Urinary bladder (tissue), 4 donors: Measurements from ENCODE around the gene PHRF1. TPM values are rescaled to one million over a fixed set of nuclear protein-coding genes. Genes with fewer than 3 reads are reported as not detected.
"Not testable (repeated sequence)": the region's sequence is repeated elsewhere in the genome, so short reads cannot be mapped to it uniquely, and the experiment has no call there.

Experiments
- DNase-seq: peaks from one replicate; pipeline ENCODE4 v3.0.0-alpha.2; 2015; ENCODE audit errors: extremely low spot score
- H3K27ac ChIP-seq: one replicate; pipeline ENCODE4 v1.5.1; 2013; ENCODE audit warnings: low read depth, mild to moderate bottlenecking, moderate library complexity
- H3K36me3 ChIP-seq: one replicate; pipeline ENCODE4 v1.6.1; 2013; ENCODE audit warnings: mild to moderate bottlenecking, moderate library complexity; ENCODE audit not compliant: insufficient read depth
- H3K4me1 ChIP-seq: one replicate; pipeline ENCODE4 v1.6.1; 2013; ENCODE audit warnings: mild to moderate bottlenecking, moderate library complexity; ENCODE audit not compliant: insufficient read depth
- H3K4me3 ChIP-seq: one replicate; pipeline ENCODE4 v1.5.1; 2013; ENCODE audit warnings: low read depth, low read length
- WGBS: extraction: QIAGEN DNeasy Blood & Tissue Kit; methylation state at CpG from one replicate; pipeline ENCODE4 v1.1.7; 2013; 5-methylcytosine and 5-hydroxymethylcytosine counted together
- polyA plus RNA-seq: library from polyadenylated mRNA; stranded (reverse); fragments of 200-250 nt; gene quantifications from one replicate; pipeline ENCODE4 v1.2.3, GENCODE V29; 2013
- total RNA-seq: library from RNA; depleted of rRNA; stranded (reverse); fragments of >200 nt; gene quantifications from one replicate; pipeline ENCODE4 v1.2.3, GENCODE V29; 2014
- donor health status: healthy with polysubstance abuse.
- donor health status: healthy.

Gene PHRF1
- total and polyA plus RNA-seq, 2 donors: 16.5 to 21.1 TPM

DNA sequence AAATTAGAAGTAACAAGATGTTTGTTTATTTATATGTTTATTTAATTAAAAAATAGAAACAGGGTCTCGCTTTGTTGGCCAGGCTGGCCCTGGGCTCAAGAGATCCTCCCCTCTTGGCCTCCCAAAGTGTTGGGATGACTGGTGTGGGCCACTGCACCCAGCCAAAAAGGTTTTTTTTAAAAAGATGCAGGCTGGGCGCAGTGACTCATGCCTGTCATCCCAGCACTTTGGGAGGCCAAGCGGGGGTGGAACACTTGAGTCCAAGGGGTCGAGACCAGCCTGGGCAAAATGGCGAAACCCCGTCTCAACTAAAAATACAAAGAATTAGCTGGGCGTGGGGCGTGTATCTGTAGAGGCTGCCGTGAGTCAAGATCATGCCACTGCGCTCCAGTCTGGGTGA, 74.2 kb downstream of the PHRF1 start:
- no peak for DNase-seq
- H3K4me1 ChIP-seq: no peaks in the 10 kb centered on the region
- WGBS: 93% methylated on average over 10 of the region's 10 CpGs

GRCh38 chr11:653136-653535, 76.9 kb downstream of the PHRF1 start:
- 93% methylated on average over 14 of the region's 14 CpGs for WGBS
- H3K4me1 ChIP-seq, H3K36me3 ChIP-seq, H3K27ac ChIP-seq, H3K4me3 ChIP-seq, DNase-seq: not testable (repeated sequence)

More for the DNA sequence above, 74.2 kb downstream of the PHRF1 start:
- Histone ChIP-seq H3K27ac (no peak overlapping the region), H3K36me3 (no peaks in the 10 kb centered on the region), H3K4me3 (no peak overlapping the region)

DNA sequence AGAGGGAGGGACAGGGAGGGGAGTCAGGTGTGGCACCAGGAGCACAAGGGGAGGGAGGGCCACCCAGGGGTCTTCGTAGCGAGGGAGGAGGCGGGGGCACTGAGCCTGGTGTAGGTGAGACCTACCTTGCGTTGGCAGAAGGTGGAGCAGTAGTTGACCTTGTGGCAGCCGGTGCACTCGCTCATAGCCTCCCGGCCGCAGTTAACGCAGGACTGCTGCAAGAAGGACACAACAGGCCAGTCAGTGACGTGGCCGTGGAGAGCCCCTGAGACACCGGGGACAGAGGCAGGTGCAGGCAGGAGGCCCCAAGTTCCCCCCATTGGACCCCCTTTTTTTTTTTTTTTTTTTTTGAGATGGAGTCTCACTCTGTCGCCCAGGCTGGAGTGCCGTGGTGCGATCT, 77.6 kb downstream of the PHRF1 start:
- no peaks in the 10 kb centered on the region for H3K4me1 ChIP-seq
- H3K4me3 ChIP-seq: no peak overlapping the region
- DNase-seq: no peak
- no peaks in the 10 kb centered on the region for H3K36me3 ChIP-seq
- no peak overlapping the region for H3K27ac ChIP-seq
- 93% methylated on average over 15 of the region's 15 CpGs for WGBS

GRCh38 chr11:654444-654843, 78.2 kb downstream of the PHRF1 start:
- H3K4me3 ChIP-seq, H3K27ac ChIP-seq, H3K36me3 ChIP-seq, H3K4me1 ChIP-seq, DNase-seq: not testable (repeated sequence)
- WGBS: 92% methylated on average over 12 of the region's 12 CpGs

GRCh38 chr11:655036-655726, 78.9 kb downstream of the PHRF1 start:
- Histone ChIP-seq H3K4me3 (no peak overlapping the region), H3K36me3 (peaks cover 2% of the 10 kb centered on the region), H3K4me1 (no peaks in the 10 kb centered on the region), H3K27ac (no peak overlapping the region)
- 88% methylated on average over 30 of the region's 30 CpGs for WGBS
- DNase-seq: no peak

- Histone ChIP-seq H3K4me3 (no peak overlapping the region), H3K36me3 (peaks cover 2% of the 10 kb centered on the region), H3K27ac (no peak overlapping the region), H3K4me1 (no peaks in the 10 kb centered on the region)
- WGBS: 95% methylated on average over 14 of the region's 14 CpGs
- DNase-seq: no peak
These were observed 80.2 kb downstream of the PHRF1 start for GRCh38 chr11:656426-656825.

DNA sequence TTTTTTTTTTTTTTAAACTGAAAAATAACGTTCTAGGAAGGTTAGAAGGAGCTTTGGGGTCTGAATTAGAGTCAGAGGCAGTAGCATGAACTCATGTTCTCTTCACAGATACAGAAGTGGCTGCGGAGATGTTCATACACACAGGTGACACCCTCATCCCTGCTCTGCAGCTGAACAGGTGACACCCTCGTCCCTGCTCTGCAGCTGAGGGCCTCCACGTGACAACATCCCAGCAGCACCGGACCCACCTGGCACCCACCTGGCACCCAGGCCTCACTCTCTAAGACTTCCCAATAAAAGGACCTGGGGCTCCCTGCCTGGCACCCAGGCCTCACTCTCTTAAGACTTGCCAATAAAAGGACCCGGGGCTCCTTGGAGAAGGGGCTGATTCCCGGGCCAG, 80.6 kb downstream of the PHRF1 start:
- DNase-seq: no peak
- WGBS: 85% methylated on average over 7 of the region's 7 CpGs
- H3K36me3 ChIP-seq: peaks cover 2% of the 10 kb centered on the region
- H3K4me1 ChIP-seq: no peaks in the 10 kb centered on the region
- H3K27ac ChIP-seq: no peak overlapping the region
- no peak overlapping the region for H3K4me3 ChIP-seq

DNA sequence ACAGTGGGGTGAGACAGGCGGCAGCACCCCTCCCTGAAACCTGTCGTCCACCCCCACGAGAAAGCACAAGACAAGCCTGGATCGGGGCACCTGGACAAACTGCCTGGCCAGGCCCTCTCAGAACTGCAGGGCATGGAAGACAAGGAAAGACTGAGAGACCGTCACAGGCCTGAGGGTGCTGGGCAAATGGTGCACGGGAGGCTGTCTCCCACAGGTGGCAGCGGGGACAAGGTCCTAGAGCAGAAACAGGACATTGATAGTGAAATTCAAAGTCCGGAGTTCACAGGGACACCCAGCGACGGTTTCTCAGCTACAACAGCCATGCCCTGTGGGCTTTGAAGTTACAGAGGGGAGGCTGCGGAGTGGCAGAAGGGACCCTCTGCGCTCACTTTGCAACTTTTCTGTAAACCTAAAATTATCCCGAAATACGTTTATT, 81.4 kb downstream of the PHRF1 start:
- WGBS: 89% methylated on average over 14 of the region's 14 CpGs
- Histone ChIP-seq H3K4me1 (no peaks in the 10 kb centered on the region), H3K27ac (no peak overlapping the region), H3K4me3 (no peak overlapping the region), H3K36me3 (peaks cover 2% of the 10 kb centered on the region)
- no peak for DNase-seq

GRCh38 chr11:659532-660085, 83.3 kb downstream of the PHRF1 start:
- H3K4me1 ChIP-seq: no peaks in the 10 kb centered on the region
- 92% methylated on average over 16 of the region's 16 CpGs for WGBS
- H3K36me3 ChIP-seq: peaks cover 2% of the 10 kb centered on the region
- H3K27ac ChIP-seq: no peak overlapping the region
- no peak overlapping the region for H3K4me3 ChIP-seq
- DNase-seq: no peak

GRCh38 chr11:660281-660680, 84.0 kb downstream of the PHRF1 start:
- 85% methylated on average over 19 of the region's 19 CpGs for WGBS
- H3K4me1 ChIP-seq: no peaks in the 10 kb centered on the region
- peaks cover 2% of the 10 kb centered on the region for H3K36me3 ChIP-seq
- no peak overlapping the region for H3K27ac ChIP-seq
- no peak overlapping the region for H3K4me3 ChIP-seq
- no peak for DNase-seq

GRCh38 chr11:660681-661444, 84.6 kb downstream of the PHRF1 start:
- no peak overlapping the region for H3K4me3 ChIP-seq
- H3K27ac ChIP-seq: no peak overlapping the region
- no peak for DNase-seq
- peaks cover 2% of the 10 kb centered on the region for H3K36me3 ChIP-seq
- H3K4me1 ChIP-seq: no peaks in the 10 kb centered on the region
- 90% methylated on average over 19 of the region's 19 CpGs for WGBS
